ENCODE data around the gene TXN2.
A peak's percentile ranks its signal among the peaks of the same experiment; 100 is the strongest.
"Not testable (repeated sequence)": the region's sequence is repeated elsewhere in the genome, so short reads cannot be mapped to it uniquely, and the experiment has no call there.

Gene TXN2

DNA sequence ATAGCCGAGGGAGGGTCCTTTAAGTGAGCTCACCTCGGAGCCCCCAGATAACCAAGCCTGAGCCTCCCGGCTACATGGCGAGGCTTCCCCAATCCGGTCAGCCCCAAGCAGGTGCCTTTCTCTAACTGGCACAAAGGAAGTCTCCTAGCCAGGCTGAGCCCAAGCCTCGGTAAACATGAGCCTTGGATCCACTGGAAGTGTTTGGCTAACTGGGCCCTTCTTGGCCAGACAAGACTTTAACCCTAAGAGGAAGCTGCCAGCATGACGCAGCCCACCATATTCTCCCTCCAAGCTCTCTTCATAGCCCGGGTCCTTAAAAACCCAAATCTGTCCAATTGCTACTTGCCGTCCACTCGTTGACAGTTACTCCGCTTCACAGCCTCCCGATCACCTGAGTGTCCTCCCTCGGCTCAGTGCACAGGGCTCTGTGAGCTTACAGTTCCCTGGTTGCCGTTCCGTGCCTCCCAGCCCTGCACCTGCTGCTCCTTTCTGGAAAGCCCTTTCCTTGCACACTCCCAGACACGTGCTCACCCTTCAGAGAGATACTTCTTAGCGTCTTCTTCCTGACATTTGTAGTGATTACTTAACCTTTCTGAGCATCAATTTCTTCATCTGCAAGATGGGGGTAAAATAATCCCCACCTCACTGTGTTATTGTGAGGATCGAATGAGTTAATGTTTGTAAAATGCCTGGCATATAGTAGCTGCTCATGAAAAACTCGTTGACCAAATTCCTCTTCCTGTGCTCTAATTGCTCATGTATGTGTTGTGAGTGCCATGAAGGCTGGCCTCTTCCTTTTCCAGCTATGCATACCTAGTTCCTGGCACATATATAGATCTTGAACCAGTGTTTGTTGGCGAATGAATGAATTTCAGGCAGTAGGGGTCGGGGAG lies 25.6 kb downstream of the TXN2 start:
- no peak for DNase-seq (ENCODE audit: low spot score)

DNA sequence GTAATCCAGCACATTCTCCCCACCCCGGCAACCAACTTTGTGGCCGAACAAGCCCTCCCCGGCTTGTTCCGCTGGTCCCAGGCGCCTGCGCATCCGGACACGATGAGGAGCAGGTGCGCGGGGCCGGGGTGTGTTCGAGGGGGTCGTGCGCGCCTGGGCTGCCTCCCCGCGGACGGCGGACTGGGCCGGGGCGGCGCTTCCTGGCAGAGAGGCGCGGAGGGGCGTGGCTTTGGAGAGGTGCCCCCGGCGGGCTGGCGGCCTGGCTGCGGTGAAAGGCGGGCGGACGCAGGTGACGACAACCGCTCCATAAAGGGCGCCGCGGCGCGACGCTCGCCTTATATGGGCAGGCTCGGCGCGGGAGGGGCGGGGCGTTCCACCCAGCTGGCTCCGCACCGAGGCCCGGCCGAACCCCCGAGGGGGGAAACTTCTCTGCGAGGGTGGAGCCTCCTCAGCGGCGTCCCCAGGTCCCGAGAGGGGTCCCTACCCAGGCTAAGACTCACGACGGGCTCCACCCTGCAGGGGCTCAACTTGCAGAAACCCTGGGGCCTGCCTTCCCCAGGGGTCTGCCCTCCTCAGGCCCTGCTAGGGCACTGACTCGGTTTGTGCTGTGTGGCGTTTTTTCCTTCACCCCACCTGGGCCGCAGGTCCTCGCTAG lies 26.4 kb downstream of the TXN2 start:
- DNase-seq (ENCODE audit: low spot score): peak; percentile 83

DNA sequence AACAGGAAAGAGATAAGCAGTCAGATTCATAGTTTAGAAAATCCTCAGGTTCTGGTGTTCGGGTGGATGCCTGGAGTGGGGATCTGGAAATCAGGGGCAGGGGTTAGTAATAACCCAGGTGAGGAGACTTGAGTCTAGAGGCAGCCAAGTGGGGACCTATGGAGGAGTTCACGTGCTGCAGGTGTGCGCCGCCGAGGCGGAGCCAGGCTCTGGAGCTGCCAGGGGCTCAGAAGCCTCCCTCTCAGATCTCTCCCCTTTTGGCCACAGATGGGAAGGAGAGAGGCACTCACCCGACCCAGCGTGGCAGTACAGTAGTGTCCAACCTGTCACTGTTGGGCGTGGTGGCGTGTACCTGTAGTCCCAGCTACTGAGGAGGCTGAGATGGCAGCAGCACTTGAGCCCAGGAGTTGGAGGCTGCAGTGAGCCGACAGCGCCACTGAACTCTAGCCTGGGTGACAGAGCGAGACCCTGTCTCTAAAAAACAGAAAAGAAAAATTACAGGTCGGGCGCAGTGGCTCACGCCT lies 27.5 kb downstream of the TXN2 start:
- no peak for DNase-seq (ENCODE audit: low spot score)

DNA sequence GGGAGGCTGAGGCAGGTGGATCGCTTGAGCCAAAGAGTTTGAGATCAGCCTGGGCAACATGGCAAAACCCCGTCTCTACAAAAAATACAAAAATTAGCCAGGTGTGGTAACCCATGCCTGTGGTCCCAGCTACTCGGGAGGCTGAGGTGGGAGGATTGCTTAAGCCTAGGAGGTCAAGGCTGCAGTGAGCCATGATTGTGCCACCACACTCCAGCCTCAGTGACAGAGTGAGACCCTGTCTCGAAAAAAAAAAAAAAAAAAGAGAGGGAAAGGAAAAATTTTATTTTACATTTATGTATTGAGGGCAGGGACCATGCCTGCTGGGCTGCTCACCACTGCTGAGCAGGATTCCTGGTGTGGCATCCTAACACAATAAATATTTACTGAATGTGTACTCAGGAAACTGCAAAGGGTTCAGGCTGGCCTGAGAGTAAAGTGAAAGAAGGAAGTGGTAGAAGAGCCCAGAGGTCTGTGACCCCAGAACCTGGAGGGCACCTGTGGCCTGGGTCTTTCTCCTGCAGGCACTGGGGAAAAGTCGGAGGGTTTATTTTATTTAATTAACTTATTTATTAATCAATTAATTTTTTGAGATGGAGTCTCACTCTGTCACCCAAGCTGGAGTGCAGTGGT lies 28.3 kb downstream of the TXN2 start:
- not testable (repeated sequence) for DNase-seq (ENCODE audit: low spot score)

DNA sequence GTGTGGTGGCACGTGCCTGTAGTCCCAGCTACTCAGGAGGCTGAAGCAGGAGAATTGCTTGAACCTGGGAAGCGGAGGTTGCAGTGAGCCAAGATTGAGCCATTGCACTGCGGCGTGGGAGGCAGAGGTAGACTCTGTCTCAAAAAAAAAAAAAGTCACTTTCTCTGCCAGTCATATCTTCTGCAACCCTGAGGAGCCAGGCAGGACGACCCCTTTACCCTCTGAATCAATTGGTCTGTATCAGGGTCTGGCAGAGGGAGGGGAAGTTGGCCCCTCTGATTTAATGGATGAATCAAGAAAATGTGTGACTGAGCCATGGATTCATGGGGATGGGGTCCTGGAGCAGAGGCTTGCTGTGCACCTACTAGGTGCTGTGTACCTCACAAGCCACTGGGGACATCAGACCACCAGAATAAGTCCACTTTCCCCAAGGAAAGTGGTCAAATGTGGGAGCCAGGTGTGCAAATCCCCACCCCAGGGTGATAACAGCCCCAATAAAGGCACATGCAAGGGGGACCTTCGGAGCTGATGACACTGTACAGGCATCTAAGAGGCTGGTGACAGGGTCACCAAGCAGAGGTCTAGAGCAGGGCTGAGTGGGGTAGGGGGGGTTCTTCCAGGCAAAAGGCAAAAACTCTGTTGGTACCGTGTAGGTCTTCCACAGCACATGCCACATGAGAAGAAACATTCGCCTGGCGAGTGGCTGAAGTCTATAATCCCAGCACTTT lies 29.0 kb downstream of the TXN2 start:
- DNase-seq (ENCODE audit: low spot score): no peak

DNA sequence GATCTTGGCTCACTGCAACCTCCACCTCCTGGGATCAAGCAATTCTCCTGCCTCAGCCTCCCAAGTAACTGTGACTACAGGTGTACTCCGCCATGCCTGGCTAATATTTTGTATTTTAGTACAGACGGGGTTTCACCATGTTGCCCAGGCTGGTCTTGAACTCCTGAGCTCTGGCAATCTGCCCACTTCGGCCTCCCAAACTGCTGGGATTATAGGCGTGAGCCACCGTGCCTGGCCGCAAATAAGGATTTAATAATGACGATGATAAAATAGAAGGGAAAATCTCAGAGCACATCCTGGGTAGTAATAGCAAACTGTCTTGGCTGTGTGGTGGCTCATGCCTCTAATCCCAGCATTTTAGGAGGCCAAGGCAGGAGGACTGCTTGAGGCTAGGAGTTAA lies 30.5 kb downstream of the TXN2 start:
- DNase-seq (ENCODE audit: low spot score): not testable (repeated sequence)

DNA sequence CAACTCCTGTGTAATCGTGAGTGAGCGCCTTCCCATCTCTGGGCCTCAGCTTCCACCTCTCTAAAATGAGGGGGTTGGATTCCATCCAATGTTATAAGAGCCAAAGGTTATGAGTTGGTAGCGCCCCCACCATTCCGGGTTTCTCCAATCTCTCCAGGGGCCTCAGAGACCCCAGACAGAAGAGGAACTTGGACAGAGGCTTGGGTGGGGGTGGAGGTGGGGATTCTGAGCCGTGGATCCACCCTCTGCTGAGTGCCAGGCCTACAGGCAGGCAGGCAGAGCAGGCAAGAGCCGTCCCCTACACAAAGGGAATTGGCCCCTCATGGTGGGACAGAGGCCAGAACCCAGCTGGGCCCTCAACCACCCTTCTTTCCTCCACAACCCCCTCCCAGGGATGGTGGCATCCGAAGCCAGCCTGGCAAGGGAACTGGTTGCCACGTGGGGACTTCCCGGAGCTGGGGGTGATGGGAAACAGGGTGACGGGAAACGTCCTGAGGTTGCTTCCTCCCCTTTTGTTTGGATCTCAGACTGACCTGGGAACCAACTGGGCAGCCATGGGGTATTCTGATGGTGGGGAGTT lies 31.8 kb downstream of the TXN2 start:
- DNase-seq (ENCODE audit: low spot score): no peak

GRCh38 chr22:36447632-36448031 lies 33.8 kb downstream of the TXN2 start:
- no peak for DNase-seq (ENCODE audit: low spot score)

DNA sequence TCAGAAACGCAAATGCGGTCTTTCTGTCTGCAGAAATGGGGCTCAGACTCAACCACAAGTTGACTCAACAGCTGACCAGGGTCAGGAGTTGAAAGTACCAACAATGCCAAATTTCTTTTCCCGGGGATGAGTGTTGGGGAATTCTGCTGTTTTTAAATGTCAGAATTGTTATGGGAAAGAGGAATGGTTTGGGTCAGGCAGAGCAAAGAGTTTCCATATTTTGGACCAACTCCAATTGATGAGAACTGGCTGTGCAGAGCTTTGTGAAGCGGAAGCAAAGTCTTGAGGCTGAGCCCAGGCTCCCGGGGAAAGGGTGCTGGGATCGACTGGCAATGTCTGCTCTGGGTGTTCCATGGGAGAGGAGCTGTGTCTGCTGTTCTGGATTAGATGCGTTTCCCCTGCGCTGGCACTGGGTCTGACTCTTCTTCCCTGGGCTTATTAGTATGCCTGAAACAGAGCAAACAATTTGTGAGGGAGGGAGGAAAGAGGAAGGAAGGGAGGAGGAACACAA lies 36.2 kb downstream of the TXN2 start:
- DNase-seq (ENCODE audit: low spot score): peak; percentile 81

DNA sequence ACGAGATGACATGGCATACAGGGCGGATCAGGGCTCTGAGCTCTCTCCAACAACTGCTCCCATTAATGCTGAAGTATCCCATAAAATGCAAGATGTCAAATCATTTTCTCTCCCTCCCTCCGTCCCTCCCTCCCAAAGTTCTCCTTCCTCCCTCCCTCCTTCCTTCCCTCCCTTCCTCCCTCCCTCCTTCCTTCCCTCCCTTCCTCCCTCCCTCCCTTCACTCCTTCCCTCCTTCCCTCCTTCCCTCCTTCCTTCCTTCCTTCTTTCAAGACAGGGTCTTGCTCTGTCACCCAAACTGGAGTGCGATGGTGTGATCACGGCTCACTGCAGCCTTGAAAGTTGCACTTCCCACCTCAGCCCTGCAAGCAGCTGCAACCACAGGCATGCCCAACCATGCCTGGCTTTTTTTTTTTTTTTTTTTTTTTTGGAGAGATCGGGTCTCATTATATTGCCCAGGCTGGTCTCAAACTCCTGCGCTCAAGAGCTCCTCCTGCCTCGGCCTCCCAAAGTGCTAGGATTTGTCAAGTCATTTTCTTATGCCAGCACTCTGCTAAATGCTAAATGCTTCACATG lies 38.2 kb downstream of the TXN2 start:
- no peak for DNase-seq (ENCODE audit: low spot score)

DNA sequence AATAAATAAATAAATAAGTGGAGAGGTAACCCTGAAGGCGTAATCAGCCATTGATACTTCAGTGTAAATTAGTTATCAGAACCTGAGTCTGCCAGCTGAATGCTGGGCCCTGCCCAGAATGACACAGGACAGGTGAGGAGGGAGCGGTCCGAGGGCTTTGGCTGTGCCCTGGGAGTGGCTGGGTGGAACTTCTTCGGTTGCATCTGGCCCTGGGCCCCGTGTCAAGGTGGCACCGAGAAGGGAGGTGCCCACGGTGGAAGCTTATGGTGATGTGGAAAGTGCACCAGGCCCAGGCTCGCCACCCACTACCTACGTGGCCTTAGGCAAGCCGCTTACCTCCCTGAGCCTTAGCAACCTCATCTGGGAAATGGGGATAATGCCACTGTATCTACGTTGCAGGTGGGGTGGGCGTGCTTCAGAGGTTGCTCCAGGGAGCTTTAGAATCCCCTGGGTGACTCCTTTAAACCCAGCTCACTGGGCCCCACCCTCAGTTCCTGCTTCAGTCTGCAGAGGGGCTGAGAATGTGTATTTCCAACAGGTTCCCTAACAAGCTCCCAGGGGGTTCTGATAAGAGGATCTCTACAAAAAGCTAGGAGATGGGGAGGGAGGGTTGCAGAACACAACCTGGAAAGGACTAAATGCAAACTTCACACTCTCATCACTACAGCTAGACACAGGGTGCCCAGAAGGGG lies 38.8 kb downstream of the TXN2 start:
- no peak for DNase-seq (ENCODE audit: low spot score)

DNA sequence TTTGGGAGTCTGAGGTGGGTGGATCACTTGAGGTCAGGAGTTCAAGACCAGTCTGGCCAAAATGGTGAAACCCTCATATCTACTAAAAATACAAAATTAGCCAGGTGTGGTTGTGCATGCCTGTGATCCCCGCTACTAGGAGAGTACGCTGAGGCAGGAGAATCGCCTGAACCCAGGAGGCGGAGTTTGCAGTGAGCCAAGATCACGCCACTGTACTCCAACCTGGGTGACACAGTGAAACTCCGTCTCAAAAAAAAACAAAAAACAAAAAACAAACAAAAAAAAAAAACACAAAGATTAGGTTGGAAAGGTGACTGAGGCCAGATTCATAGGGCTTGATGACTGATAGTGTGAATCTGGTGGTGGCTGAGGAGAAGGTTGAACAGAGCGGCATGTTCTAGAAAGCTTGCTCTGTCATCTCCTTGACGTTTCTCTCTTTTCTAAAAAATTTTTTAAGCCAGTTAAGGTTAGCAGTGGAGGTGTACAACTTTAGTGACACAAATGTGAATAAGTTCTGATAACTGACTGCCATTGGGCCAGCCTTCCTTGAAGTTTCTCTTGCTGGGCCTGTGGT lies 40.9 kb downstream of the TXN2 start:
- DNase-seq (ENCODE audit: low spot score): no peak

DNA sequence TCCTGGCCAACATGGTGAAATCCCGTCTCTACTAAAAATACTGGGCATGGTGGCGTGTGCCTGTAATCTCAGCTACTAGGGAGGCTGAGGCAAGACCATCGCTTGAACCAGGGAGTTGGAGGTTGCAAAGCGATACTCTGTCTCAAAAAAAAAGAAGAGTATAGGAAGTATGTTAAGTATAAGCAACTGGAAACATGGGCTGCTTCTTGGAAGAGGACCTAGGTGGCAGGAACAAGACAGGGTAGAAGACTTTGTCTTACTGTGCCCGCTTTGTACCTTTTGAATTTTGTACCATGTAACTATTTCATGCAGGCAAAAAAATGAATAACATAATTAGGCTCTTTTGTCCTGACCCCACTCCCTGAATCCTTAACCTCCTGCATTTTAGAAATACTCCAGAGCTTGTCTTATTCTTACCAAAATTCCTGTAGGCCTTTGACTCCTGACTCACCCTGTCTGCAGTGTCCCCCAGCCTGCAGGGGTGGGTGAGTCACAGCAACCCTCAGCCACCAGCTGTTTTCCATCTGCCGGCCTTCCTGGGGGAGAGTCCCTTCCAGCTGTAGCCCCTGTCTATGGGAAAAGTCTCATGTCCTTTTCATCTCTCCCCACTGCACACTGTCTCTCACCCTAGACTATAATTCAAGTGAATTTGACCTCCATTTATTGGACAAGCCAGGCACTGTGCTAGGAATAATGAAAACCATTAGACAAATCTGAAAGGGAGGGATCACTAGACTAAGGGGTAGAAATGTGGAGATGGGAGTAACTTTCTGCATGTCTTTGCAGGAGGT lies 41.8 kb downstream of the TXN2 start:
- DNase-seq (ENCODE audit: low spot score): peak; percentile 98

GRCh38 chr22:36435516-36436415 lies 45.7 kb downstream of the TXN2 start:
- no peak for DNase-seq (ENCODE audit: low spot score)

DNA sequence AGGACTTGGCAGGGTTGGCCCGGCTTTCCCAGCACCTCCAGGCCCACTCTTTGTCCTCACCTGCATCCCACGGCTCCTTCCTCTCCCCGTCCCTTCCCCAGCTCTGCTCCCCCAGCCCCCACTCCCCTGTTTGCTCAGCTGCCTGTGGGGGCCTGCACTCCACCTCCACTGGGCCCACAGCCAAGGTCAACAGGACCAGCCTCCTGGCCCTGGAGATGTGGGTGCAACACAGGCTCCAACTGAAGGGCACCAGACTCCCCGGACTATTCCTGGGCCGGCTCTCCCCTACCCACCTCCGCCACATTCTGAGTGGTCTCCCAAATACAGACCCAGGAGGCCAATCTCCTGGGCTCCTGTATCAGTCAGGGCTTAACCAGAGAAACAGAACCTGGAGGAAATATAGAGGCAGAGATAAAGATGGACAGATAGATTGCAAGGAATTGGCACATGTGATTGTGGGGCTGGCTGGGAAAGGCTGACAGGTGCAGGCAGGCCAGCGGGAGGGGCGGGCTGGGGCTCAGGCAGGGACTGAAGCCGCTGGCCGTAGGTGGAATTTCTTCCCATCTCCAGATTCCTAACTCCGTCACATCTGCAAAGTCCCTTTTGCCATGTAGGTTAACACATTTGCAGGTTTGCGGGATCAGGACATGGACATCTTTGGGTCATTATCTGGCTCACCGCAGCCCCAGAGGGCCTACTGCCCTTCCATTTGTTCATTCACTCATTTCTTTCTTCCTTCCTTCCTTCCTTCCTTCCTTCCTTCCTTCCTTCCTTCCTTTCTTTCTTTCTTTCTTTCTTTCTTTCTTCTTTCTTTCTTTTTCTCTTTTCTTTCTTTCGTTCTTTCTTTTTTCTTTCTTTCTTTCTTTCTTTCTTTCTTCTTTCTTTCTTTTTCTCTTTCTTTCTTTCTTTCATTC lies 47.9 kb downstream of the TXN2 start:
- no peak for DNase-seq (ENCODE audit: low spot score)

GRCh38 chr22:36432592-36433317 lies 48.7 kb downstream of the TXN2 start:
- no peak for DNase-seq (ENCODE audit: low spot score)

GRCh38 chr22:36431977-36432376 lies 49.5 kb downstream of the TXN2 start:
- DNase-seq (ENCODE audit: low spot score): no peak

Measured in AG08395 (cell line).